ENCODE results near the gene AHCYL2. TPM values are rescaled to one million over a fixed set of nuclear protein-coding genes. Genes with fewer than 3 reads are reported as not detected.
"Not testable (repeated sequence)": the region's sequence is repeated elsewhere in the genome, so short reads cannot be mapped to it uniquely, and the experiment has no call there.

The AHCYL2 gene
- total and polyA plus RNA-seq, 4 donors, result 44.6 to 138 (median 69.0) TPM

GRCh38 chr7:129338450-129338849, 113.6 kb downstream of the AHCYL2 start:
- WGBS (ENCODE audit: insufficient coverage), result no CpG with 5 or more reads among the region's 2 CpGs
- Histone ChIP-seq H3K4me3 (ENCODE audit: low read depth, low read length) (no peak overlapping the region), H3K27ac (ENCODE audit: low read depth, low read length) (no peak overlapping the region), H3K9me3 (ENCODE audit: control insufficient read depth, insufficient read depth, low read length) (no peaks in the 10 kb centered on the region), H3K36me3 (ENCODE audit: control insufficient read depth, insufficient read depth, low read length) (no peaks in the 10 kb centered on the region), H3K27me3 (ENCODE audit: control insufficient read depth, insufficient read depth, low read length) (no peaks in the 10 kb centered on the region), H3K4me1 (ENCODE audit: control insufficient read depth, insufficient read depth, low read length) (no peaks in the 10 kb centered on the region)
- no peak for DNase-seq (ENCODE audit: low read depth in 4 of 6, low spot score in 6 of 6)

- no peaks in the 10 kb centered on the region for H3K9me3 ChIP-seq (ENCODE audit: control insufficient read depth, insufficient read depth, low read length)
- H3K27me3 ChIP-seq (ENCODE audit: control insufficient read depth, insufficient read depth, low read length), result no peaks in the 10 kb centered on the region
- no peak for DNase-seq (ENCODE audit: low read depth in 4 of 6, low spot score in 6 of 6)
- H3K4me3 ChIP-seq (ENCODE audit: low read depth, low read length), result no peak overlapping the region
- H3K4me1 ChIP-seq (ENCODE audit: control insufficient read depth, insufficient read depth, low read length), result no peaks in the 10 kb centered on the region
- H3K36me3 ChIP-seq (ENCODE audit: control insufficient read depth, insufficient read depth, low read length), result no peaks in the 10 kb centered on the region
- WGBS (ENCODE audit: insufficient coverage), result no CpG with 5 or more reads among the region's 1 CpG
- H3K27ac ChIP-seq (ENCODE audit: low read depth, low read length), result no peak overlapping the region
These were observed 116.4 kb downstream of the AHCYL2 start for GRCh38 chr7:129341212-129341611.

- no peaks in the 10 kb centered on the region for H3K9me3 ChIP-seq (ENCODE audit: control insufficient read depth, insufficient read depth, low read length)
- H3K27ac ChIP-seq (ENCODE audit: low read depth, low read length), result no peak overlapping the region
- H3K27me3 ChIP-seq (ENCODE audit: control insufficient read depth, insufficient read depth, low read length), result no peaks in the 10 kb centered on the region
- no CpG with 5 or more reads among the region's 3 CpGs for WGBS (ENCODE audit: insufficient coverage)
- H3K4me3 ChIP-seq (ENCODE audit: low read depth, low read length), result no peak overlapping the region
- no peaks in the 10 kb centered on the region for H3K4me1 ChIP-seq (ENCODE audit: control insufficient read depth, insufficient read depth, low read length)
- no peak for DNase-seq (ENCODE audit: low read depth in 4 of 6, low spot score in 6 of 6)
- no peaks in the 10 kb centered on the region for H3K36me3 ChIP-seq (ENCODE audit: control insufficient read depth, insufficient read depth, low read length)
These were observed 117.3 kb downstream of the AHCYL2 start for GRCh38 chr7:129341816-129342806.

- DNase-seq (ENCODE audit: low read depth in 4 of 6, low spot score in 6 of 6), result peak; percentile 19 to 85 (median 38)
- H3K9me3 ChIP-seq (ENCODE audit: control insufficient read depth, insufficient read depth, low read length), result no peaks in the 10 kb centered on the region
- no peaks in the 10 kb centered on the region for H3K4me1 ChIP-seq (ENCODE audit: control insufficient read depth, insufficient read depth, low read length)
- H3K36me3 ChIP-seq (ENCODE audit: control insufficient read depth, insufficient read depth, low read length), result no peaks in the 10 kb centered on the region
- H3K27me3 ChIP-seq (ENCODE audit: control insufficient read depth, insufficient read depth, low read length), result no peaks in the 10 kb centered on the region
- H3K4me3 ChIP-seq (ENCODE audit: low read depth, low read length), result no peak overlapping the region
- H3K27ac ChIP-seq (ENCODE audit: low read depth, low read length), result no peak overlapping the region
- no CpG with 5 or more reads among the region's 3 CpGs for WGBS (ENCODE audit: insufficient coverage)
These were observed 118.4 kb downstream of the AHCYL2 start for GRCh38 chr7:129343099-129343700.

- Histone ChIP-seq H3K27ac (ENCODE audit: low read depth, low read length) (no peak overlapping the region), H3K27me3 (ENCODE audit: control insufficient read depth, insufficient read depth, low read length) (no peaks in the 10 kb centered on the region), H3K4me1 (ENCODE audit: control insufficient read depth, insufficient read depth, low read length) (no peaks in the 10 kb centered on the region), H3K4me3 (ENCODE audit: low read depth, low read length) (no peak overlapping the region), H3K36me3 (ENCODE audit: control insufficient read depth, insufficient read depth, low read length) (no peaks in the 10 kb centered on the region), H3K9me3 (ENCODE audit: control insufficient read depth, insufficient read depth, low read length) (no peaks in the 10 kb centered on the region)
- no peak for DNase-seq (ENCODE audit: low read depth in 4 of 6, low spot score in 6 of 6)
- no CpG with 5 or more reads among the region's 2 CpGs for WGBS (ENCODE audit: insufficient coverage)
These were observed 122.5 kb downstream of the AHCYL2 start for GRCh38 chr7:129347330-129347729.

GRCh38 chr7:129348023-129348740, 123.4 kb downstream of the AHCYL2 start:
- Histone ChIP-seq H3K9me3 (ENCODE audit: control insufficient read depth, insufficient read depth, low read length) (no peaks in the 10 kb centered on the region), H3K27ac (ENCODE audit: low read depth, low read length) (no peak overlapping the region), H3K4me3 (ENCODE audit: low read depth, low read length) (no peak overlapping the region), H3K4me1 (ENCODE audit: control insufficient read depth, insufficient read depth, low read length) (no peaks in the 10 kb centered on the region), H3K27me3 (ENCODE audit: control insufficient read depth, insufficient read depth, low read length) (no peaks in the 10 kb centered on the region), H3K36me3 (ENCODE audit: control insufficient read depth, insufficient read depth, low read length) (peaks cover 3% of the 10 kb centered on the region)
- no peak for DNase-seq (ENCODE audit: low read depth in 4 of 6, low spot score in 6 of 6)
- WGBS (ENCODE audit: insufficient coverage), result no CpG with 5 or more reads among the region's 2 CpGs

- no CpG with 5 or more reads among the region's 3 CpGs for WGBS (ENCODE audit: insufficient coverage)
These were observed 126.5 kb downstream of the AHCYL2 start for GRCh38 chr7:129351320-129351719.

GRCh38 chr7:129353104-129353503, 128.3 kb downstream of the AHCYL2 start:
- H3K27me3 ChIP-seq (ENCODE audit: control insufficient read depth, insufficient read depth, low read length); H3K4me1 ChIP-seq (ENCODE audit: control insufficient read depth, insufficient read depth, low read length); H3K4me3 ChIP-seq (ENCODE audit: low read depth, low read length); H3K9me3 ChIP-seq (ENCODE audit: control insufficient read depth, insufficient read depth, low read length); H3K27ac ChIP-seq (ENCODE audit: low read depth, low read length); DNase-seq (ENCODE audit: low read depth in 4 of 6, low spot score in 6 of 6); H3K36me3 ChIP-seq (ENCODE audit: control insufficient read depth, insufficient read depth, low read length): not testable (repeated sequence)
- WGBS (ENCODE audit: insufficient coverage), result 96% methylated on average over 5 of the region's 5 CpGs

More at GRCh38 chr7:129351320-129351719, 126.5 kb downstream of the AHCYL2 start:
- Histone ChIP-seq H3K27me3 (ENCODE audit: control insufficient read depth, insufficient read depth, low read length) (no peaks in the 10 kb centered on the region), H3K27ac (ENCODE audit: low read depth, low read length) (no peak overlapping the region), H3K36me3 (ENCODE audit: control insufficient read depth, insufficient read depth, low read length) (peaks cover 3% of the 10 kb centered on the region), H3K4me3 (ENCODE audit: low read depth, low read length) (no peak overlapping the region), H3K4me1 (ENCODE audit: control insufficient read depth, insufficient read depth, low read length) (no peaks in the 10 kb centered on the region), H3K9me3 (ENCODE audit: control insufficient read depth, insufficient read depth, low read length) (no peaks in the 10 kb centered on the region)
- no peak for DNase-seq (ENCODE audit: low read depth in 4 of 6, low spot score in 6 of 6)

- Histone ChIP-seq H3K27me3 (ENCODE audit: control insufficient read depth, insufficient read depth, low read length) (no peaks in the 10 kb centered on the region), H3K27ac (ENCODE audit: low read depth, low read length) (no peak overlapping the region), H3K4me3 (ENCODE audit: low read depth, low read length) (no peak overlapping the region), H3K36me3 (ENCODE audit: control insufficient read depth, insufficient read depth, low read length) (peaks cover 3% of the 10 kb centered on the region), H3K9me3 (ENCODE audit: control insufficient read depth, insufficient read depth, low read length) (no peaks in the 10 kb centered on the region), H3K4me1 (ENCODE audit: control insufficient read depth, insufficient read depth, low read length) (no peaks in the 10 kb centered on the region)
- WGBS (ENCODE audit: insufficient coverage), result 86% methylated on average over 1 of the region's 5 CpGs
- peak in 1 of 6 donors; percentile 11 for DNase-seq (ENCODE audit: low read depth in 4 of 6, low spot score in 6 of 6)
These were observed 129.8 kb downstream of the AHCYL2 start for GRCh38 chr7:129354428-129355157.
